Mucosa of descending colon (tissue), 3 donors: Measurements from ENCODE around the gene POC1A. TPM values are rescaled to one million over a fixed set of nuclear protein-coding genes. Genes with fewer than 3 reads are reported as not detected.

Experiments
- ATAC-seq: fragments of 200-7000 bp; cut with Tn5 transposase; one replicate; pipeline ENCODE4 v1.9.1; 2020; ENCODE audit warnings: mild to moderate bottlenecking, moderate library complexity
- DNase-seq, 3 donors: peaks; one replicate each; pipeline ENCODE4 v3.0.0-alpha.2; 2020
- H3K36me3 ChIP-seq: fragments of 200-600 bp; one replicate; pipeline ENCODE4 v1.8.0; 2021; ENCODE audit warnings: low read depth, mild to moderate bottlenecking
- H3K4me1 ChIP-seq: fragments of 200-600 bp; one replicate; pipeline ENCODE4 v1.8.0; 2021; ENCODE audit warnings: low read depth, mild to moderate bottlenecking
- H3K4me3 ChIP-seq: fragments of 200-600 bp; one replicate; pipeline ENCODE4 v1.8.0; 2021; ENCODE audit warnings: mild to moderate bottlenecking
- H3K9me3 ChIP-seq: fragments of 200-600 bp; one replicate; pipeline ENCODE4 v1.8.0; 2021; ENCODE audit warnings: mild to moderate bottlenecking
- CTCF ChIP-seq: fragments of 200-600 bp; IDR thresholded peaks from one replicate; pipeline ENCODE4 v1.8.0; 2022; ENCODE audit warnings: antibody characterized with exemption, mild to moderate bottlenecking
- intact Hi-C, 2 donors: fragments of 100-400 bp; cut with DNase I in 1 of 2; cut with micrococcal nuclease in 1 of 2; formaldehyde crosslinking; loops; one replicate each; pipeline versions ENCODE4 v1.11.0 to v1.11.1; 2022; cut with DNase I, micrococcal nuclease
- total RNA-seq, 3 donors: library from RNA; stranded (reverse); fragmentation: NEBNext Ultra II Directional in 2 of 3; extraction: Animal tissue kit (Norgen Biotek cat#: 25700) in 2 of 3; gene quantifications; one replicate each; pipeline versions ENCODE4 v1.2.1 to v1.2.4, GENCODE V29; 2021 to 2023
- donor health status: DM: no; HTN: no; CAD: no; lungs with moderate emphysema.
- donor health status: DM: no; HTN: no; CAD: no.
- donor health status: DM: no; HTN: yes; CAD: no.

POC1A gene
- total RNA-seq, 3 donors from 2014 or later = 2.9 to 12.1 (median 7.7) TPM

DNA sequence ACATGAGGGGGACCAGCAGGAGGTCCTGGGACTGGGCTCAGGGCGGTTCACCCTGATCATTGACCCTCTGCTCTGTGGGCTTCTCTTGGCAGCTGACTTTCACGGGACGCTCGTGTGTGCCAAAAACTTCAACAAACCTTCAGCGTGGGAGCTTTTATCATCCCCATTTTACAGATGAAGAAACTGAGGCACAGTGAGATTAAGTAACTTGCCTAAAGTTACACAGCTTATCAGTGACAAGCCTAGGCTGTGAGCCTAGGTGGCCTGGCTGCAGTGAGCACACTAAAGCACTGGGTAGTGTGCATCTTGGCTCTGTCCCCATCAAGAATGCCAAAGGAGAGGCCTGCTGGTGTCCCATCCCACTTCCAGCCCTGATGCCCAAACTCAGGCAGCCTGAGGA lies 74.3 kb downstream of the POC1A start:
- Histone ChIP-seq H3K4me1 (no peaks in the 10 kb centered on the region), H3K9me3 (no peaks in the 10 kb centered on the region), H3K36me3 (no peaks in the 10 kb centered on the region), H3K4me3 (no peak overlapping the region)
- no peak for TF ChIP-seq CTCF
- DNase-seq (no peak), ATAC-seq (no peak)
- intact Hi-C loops = no loop called here

- TF ChIP-seq CTCF = no peak
- Histone ChIP-seq H3K9me3 (no peaks in the 10 kb centered on the region), H3K36me3 (no peaks in the 10 kb centered on the region), H3K4me3 (no peak overlapping the region), H3K4me1 (no peaks in the 10 kb centered on the region)
- intact Hi-C loops = no loop called here
- DNase-seq (no peak), ATAC-seq (no peak)
Observed at GRCh38 chr3:52078781-52079560, 75.3 kb downstream of the POC1A start.

DNA sequence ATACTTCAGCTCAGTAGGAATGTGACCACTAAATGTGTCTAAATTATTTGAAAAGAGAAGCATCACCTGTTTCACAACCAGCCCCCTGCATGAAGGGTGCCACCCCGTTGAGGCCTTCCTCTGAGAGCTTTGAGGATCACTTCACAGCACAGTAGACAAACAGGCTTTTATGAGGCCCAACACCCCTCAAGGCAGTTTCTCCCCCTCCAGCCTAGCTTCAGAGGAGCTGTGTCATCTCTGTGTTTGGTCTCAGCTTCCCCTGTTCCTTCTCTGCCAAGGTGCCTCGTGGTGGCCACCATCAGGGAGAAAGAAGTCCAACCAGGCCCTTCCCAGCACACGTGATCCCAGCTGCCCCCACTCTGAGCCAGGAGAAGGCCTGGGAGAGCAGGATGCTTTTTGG lies 76.3 kb downstream of the POC1A start:
- no peaks in the 10 kb centered on the region for H3K4me1 ChIP-seq

DNA sequence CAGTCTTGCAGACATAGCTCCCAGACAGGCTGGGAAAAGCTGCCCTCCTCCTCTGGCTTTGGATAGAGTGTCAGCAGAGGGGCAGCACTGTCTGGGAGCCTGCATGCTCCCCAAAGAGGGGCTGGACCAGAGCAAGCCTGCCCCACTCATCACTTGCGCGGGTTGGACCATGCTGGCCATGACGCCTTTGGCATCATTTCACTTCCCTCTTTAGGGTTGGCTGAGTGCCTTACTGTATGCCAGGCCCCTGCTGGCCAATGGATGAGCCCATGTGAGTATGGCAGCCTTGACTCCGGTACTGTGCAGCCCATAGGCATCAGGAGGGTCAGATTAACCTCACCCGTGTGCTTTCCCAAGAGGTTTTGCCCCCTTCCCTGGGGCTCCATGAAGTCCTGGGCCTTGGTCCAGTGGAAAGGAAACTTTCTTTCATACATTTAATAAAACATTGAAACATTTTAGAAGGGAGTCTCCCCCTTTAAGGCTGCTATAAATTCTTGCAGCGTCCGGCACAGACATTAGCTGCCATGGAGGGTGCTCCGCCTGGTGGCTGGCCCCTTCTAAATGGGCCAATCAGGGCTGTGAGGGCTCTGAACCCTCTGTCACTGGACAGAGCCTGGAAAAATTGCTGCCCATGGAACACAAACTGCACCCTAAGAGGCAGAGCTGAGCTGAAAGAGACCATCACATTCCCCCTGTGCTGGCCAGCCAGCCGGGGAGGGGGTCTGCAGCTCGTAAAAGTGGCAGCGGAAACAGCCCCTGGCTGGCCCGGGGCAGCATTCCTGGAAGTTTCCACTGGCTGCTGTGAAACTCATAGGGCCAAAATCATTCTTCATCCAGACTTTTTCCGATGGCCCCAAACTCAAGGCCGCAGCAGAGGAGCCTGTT lies 77.1 kb downstream of the POC1A start:
- H3K4me1 ChIP-seq = no peaks in the 10 kb centered on the region
- ATAC-seq (no peak), DNase-seq (no peak)
- no peaks in the 10 kb centered on the region for H3K9me3 ChIP-seq
- intact Hi-C loops = no loop called here
- H3K36me3 ChIP-seq = no peaks in the 10 kb centered on the region
- H3K4me3 ChIP-seq = no peak overlapping the region
- TF ChIP-seq CTCF = no peak

More for the DNA sequence above, 76.3 kb downstream of the POC1A start:
- no peaks in the 10 kb centered on the region for H3K36me3 ChIP-seq
- no peak overlapping the region for H3K4me3 ChIP-seq
- DNase-seq (no peak), ATAC-seq (no peak)
- intact Hi-C loops = no loop called here
- no peak for TF ChIP-seq CTCF
- no peaks in the 10 kb centered on the region for H3K9me3 ChIP-seq

DNA sequence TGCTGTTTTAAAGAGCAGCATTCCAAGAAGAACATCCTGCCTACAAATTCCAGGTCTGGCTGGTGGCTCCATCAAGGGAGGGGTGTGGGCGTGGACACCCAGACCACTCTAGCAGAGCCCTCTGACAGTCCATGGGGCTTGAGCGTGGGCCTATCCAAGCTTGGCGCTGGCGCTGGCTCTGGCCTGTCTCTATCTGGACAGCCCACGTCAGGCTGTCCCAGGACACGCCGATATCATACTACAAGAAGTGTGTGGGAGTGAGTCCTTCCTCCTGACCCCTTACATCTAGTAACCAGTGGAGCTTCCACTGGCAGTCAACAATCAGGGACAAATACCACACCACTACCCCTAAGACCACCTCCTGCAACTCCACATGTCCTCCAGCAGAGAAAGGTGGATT lies 80.7 kb downstream of the POC1A start:
- intact Hi-C loops = no loop called here
- no peak for TF ChIP-seq CTCF
- Histone ChIP-seq H3K9me3 (no peaks in the 10 kb centered on the region), H3K36me3 (no peaks in the 10 kb centered on the region), H3K4me3 (no peak overlapping the region), H3K4me1 (no peaks in the 10 kb centered on the region)
- ATAC-seq (no peak), DNase-seq (no peak)
